Measurements from ENCODE around the gene FOXL2. TPM values are rescaled to one million over a fixed set of nuclear protein-coding genes. Genes with fewer than 3 reads are reported as not detected.
"Not testable (repeated sequence)": the region's sequence is repeated elsewhere in the genome, so short reads cannot be mapped to it uniquely, and the experiment has no call there.

Gene FOXL2
- polyA plus RNA-seq, 1 donor from 2014 or later, result not detected

DNA sequence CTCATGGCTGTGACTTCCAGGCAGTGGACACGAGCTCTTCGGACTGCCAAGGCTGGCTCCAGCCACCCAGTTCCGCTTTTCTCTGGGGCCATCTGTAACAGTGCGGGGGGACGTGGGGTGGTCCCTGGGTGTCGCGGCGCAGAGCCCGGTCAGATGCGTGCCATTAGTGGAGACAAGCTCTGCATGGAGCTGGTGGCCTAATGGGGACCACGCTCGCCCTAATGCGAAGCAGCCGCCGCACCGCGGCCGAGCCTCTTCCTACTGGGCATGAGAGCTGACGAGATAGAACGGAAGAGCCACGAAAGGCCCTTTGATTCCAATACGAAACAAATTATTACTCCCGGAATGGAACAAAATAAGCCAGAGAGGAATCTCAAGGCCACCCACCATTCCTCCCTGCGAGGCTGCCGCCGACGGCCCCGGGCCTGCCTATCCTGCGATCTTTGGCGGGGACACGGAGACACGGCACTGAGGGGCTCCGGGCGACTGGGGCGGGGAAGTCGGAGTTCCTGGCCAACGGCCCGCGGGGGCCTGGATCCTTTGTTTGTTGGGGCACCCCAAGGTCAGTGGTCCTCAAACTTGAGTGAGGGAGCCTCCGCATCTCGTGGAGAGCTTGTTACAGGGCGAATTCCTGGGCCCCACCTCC lies 18.1 kb downstream of the FOXL2 start:
- Mint-ChIP-seq H3K9me3 (no peaks in the 10 kb centered on the region), H3K4me3 (no peak overlapping the region), H3K36me3 (peaks cover 5% of the 10 kb centered on the region), H3K27me3 (peaks cover 5% of the 10 kb centered on the region), H3K27ac (no peak overlapping the region), H3K4me1 (no peaks in the 10 kb centered on the region)

DNA sequence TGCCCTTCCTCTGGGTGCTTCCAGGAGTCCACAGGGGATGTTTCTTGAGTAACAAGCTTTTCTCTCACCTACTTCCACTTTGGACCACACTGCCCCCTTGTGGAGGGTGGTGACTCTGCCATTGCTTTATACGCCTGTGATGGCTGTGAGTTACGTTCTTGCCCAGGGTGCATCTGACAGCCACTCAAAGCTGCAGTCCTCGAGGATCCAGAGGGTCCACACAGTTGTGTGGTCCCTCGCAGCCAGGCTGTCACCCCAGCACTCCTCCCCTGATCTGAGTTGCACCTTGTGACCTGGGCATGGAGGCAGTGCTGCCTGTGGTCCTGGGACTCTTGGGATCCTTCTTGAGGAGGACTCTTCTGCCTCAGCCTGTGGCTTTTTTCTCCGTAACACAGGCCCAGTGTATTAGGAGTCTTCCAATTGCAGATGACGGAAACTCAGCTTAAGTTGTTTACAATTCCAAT lies 23.4 kb downstream of the FOXL2 start:
- Mint-ChIP-seq H3K27me3 (peaks cover 8% of the 10 kb centered on the region), H3K27ac (no peak overlapping the region)

DNA sequence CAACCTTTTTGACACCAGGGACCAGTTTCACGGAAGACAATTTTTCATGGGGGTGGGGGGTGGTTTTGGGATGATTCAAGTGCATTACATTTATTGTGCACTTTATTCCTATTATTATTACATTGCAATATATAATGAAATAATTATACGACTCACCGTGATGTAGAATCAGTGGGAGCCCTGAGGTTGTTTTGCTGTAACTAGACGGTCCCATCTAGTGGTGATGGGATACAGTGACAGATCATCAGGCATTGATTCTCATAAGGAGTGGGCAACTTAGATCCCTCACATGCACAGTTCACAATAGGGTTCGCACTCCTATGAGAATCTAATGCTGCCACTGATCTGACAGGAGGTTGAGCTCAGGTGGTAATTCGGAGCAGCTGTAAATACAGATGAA lies 24.5 kb downstream of the FOXL2 start:
- H3K36me3 Mint-ChIP-seq, H3K27me3 Mint-ChIP-seq, H3K4me3 Mint-ChIP-seq, H3K4me1 Mint-ChIP-seq, H3K9me3 Mint-ChIP-seq, H3K27ac Mint-ChIP-seq: not testable (repeated sequence)

More for the DNA sequence above, 23.4 kb downstream of the FOXL2 start:
- Mint-ChIP-seq H3K4me1 (peaks cover 0 to 2% (median 0%) of the 10 kb centered on the region in 3 donors), H3K9me3 (no peaks in the 10 kb centered on the region), H3K36me3 (peaks cover 2% of the 10 kb centered on the region), H3K4me3 (no peak overlapping the region)

DNA sequence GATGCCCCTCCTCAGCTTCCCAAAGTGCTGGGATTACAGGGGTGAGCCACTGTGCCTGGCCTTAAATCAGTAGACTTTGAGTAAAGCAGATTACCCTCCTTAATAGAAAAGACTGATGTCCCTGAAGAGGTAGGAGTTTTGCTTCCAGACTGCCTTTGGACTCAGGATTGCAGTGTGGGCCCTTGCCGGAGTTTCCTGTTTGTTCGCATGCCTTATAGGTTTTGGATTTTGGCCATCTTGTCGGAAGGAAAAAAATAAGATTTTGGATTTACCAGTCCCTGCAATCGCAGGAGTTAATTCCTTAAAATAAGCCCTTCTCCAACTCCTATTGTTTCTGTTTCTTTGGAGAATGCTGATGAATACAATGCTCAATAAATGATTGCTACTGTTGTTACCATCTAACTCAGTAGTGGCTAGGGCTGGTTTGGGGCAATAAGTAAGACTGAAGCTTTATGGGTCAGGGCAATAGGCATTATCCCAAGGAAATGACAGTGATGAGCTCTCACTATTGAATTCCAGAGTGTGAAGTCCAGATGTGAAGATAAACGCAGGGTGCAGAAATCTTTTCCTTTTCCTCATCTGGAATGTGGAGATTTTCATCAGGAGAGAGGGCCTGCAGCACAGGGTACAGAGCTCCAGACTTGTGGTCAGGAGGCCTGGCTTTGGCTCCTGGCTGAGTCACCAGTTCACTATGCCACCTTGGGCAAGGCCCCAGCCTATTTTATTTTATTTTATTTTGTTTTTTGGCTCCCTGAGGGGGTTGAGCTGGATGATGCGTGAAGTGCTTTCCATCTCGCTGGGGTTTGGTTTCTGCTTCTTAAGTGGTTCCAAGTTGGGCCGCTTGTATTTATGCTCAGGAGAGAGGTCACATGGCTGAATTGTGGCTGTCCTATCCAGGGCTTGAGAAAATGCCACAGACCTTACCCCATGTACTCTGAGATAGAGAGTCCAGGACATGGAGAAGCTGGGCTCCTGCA lies 25.3 kb downstream of the FOXL2 start:
- no peak overlapping the region for H3K27ac Mint-ChIP-seq
- peaks cover 8% of the 10 kb centered on the region for H3K27me3 Mint-ChIP-seq
- peaks cover 2% of the 10 kb centered on the region for H3K36me3 Mint-ChIP-seq

DNA sequence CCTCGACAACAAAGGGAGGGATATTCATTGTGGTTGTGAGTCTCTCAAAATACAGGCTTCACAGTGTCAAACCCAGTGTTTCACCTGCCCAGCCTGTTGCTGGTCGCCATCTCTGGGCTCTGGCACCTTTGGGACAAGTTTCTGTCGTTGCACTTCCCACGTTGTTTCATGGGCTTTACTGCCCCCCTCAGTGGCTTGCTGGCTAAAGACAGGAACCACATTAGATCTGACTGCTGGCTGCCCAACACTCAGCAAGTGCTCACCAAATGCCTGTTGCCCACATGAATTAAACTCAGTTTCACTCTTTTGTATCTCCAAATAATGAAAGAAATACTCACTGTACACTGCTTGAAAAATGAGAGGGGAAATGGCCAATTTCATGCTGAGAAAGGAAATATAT lies 27.6 kb downstream of the FOXL2 start:
- Mint-ChIP-seq H3K27me3 (peaks cover 5% of the 10 kb centered on the region), H3K9me3 (no peaks in the 10 kb centered on the region), H3K4me3 (no peak overlapping the region), H3K27ac (no peak overlapping the region), H3K36me3 (no peaks in the 10 kb centered on the region), H3K4me1 (peaks cover 0 to 6% (median 3%) of the 10 kb centered on the region in 3 donors)

More for the DNA sequence above, 25.3 kb downstream of the FOXL2 start:
- Mint-ChIP-seq H3K9me3 (no peaks in the 10 kb centered on the region), H3K4me1 (peaks cover 0 to 3% (median 0%) of the 10 kb centered on the region in 3 donors), H3K4me3 (no peak overlapping the region)

DNA sequence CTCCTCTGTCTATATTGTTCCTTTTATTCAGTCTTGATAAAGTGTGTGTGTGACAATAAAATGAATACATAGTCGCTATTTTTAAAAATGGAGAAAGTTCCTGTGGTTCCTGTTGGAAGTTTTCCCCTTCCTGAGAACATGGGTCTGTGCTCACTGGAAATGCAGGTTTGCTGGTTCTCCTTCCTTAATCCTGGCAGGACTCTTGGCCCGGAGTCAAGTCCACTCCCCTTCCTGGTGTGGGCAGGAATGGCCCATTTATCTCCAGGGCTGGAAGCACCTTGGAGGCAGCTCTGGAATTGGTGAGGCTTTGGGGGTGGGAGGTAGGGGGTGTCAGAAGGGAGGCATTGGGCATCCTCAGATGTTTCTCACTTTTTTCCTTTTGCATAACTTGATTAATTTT lies 30.1 kb downstream of the FOXL2 start:
- no peaks in the 10 kb centered on the region for H3K9me3 Mint-ChIP-seq
- H3K27me3 Mint-ChIP-seq, result peaks cover 2% of the 10 kb centered on the region
- H3K36me3 Mint-ChIP-seq, result no peaks in the 10 kb centered on the region
- peak overlapping the region in 1 of 4 donors; percentile 28 for H3K4me3 Mint-ChIP-seq
- peak overlapping the region in 1 of 3 donors; percentile 18 for H3K27ac Mint-ChIP-seq
- H3K4me1 Mint-ChIP-seq, result peaks cover 0 to 6% (median 3%) of the 10 kb centered on the region in 3 donors

DNA sequence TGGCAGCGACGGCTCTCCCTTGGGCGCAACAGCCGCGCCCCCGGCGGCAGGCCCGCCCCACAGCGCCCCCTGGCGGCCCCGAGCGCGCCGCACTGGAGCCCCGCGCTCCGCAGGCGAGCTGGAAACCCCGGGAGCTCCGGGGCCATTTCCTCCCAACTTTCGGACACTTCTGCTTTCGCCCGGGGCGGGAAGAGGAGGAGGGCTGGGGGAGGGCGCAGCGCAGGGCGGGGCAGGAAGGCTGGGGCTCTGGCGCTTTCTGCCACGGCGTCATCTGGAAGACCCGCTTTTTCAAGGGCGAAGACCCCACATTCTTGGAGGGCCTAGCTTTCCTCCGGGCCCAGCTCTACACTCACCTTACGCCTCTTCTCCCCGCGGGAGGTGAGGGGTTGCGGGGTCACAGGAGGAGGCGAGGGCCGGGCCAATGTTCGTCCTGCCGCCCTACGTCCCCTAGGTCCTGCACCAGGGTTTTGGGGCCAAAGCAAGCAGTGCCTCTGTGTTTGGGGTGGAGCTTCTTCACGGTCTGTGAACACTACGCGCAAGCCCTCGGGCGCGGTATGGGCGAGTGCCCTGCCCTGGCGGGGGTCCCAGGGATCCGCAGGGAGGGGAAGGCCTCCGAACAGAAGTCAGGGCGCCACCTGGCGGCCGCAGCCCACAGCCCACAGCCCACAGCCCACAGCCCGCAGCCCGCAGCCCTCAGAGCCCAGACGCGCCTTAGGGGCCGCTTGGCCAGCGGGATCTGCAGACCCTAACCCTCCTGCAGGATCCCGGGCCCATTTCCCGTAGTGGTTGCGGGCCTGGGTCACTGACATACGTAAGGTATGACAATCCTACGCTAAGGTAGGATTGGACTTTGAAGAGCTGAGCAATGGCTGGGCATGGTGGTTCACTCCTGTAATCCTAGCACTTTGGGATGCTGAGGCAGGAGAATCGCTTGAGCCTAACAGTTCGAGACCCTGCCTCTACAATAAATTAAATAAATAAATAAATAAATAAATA lies 31.1 kb downstream of the FOXL2 start:
- Mint-ChIP-seq H3K4me3 (peak overlapping the region; percentile 77 to 97 (median 90)), H3K27ac (peak overlapping the region in 2 of 3 donors; percentile 77 to 90), H3K9me3 (no peaks in the 10 kb centered on the region), H3K36me3 (no peaks in the 10 kb centered on the region), H3K27me3 (peaks cover 2% of the 10 kb centered on the region), H3K4me1 (peaks cover 0 to 6% (median 3%) of the 10 kb centered on the region in 3 donors)

DNA sequence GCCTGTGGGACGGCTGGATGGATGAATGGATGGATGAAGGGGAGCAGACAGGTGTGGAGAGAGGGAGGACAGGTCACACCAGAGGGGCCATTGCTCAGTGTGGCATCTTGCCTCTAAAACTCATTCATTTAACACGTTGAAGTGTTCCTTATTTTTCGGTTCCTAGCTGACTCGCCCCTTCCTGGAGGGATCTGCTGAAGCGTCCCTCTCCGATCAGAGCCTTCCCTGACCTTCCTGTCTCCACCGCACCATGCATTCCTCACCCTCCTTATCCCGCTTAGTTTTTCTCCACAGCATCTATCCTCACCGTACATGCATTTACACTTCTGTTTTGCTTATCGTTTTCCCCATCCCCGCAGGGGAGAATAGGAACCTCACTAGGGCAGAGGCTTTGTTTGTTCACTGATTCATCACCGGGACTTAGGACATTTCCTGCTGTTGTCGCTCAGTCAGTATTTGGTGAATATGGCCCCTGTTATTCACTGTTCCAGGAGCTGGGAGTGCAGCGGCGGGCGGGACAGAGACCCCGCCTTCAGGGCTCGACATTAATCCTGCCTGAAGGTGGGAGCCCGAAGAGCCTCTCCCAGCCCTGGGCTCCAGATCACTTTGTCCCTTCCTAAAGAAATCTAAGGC lies 32.0 kb downstream of the FOXL2 start:
- Mint-ChIP-seq H3K4me1 (peaks cover 0 to 5% (median 3%) of the 10 kb centered on the region in 3 donors), H3K27me3 (peaks cover 2% of the 10 kb centered on the region), H3K27ac (peak overlapping the region in 1 of 3 donors; percentile 87), H3K4me3 (peak overlapping the region; percentile 19 to 94 (median 84)), H3K9me3 (no peaks in the 10 kb centered on the region), H3K36me3 (no peaks in the 10 kb centered on the region)

DNA sequence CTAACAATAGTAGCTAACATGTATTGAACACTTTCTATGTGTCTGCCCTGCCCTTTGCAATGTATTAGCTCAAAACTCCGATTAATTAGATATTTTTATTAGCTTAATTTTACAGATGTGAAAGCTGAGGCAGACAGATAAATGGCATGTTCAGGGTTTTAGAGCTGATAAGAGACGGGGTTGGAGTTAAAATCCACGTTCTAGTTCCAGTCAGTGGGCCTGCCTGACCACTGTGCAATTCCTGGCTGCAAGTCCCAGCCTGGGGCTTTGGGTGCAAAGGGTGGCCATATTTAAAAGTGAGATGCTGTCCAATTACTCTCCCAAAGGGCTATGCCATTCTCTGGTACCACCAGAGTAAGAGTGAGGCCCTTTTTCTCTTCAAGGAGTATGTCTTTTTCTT lies 33.2 kb downstream of the FOXL2 start:
- no peak overlapping the region for H3K4me3 Mint-ChIP-seq
- peaks cover 0 to 3% (median 3%) of the 10 kb centered on the region in 3 donors for H3K4me1 Mint-ChIP-seq
- no peaks in the 10 kb centered on the region for H3K27me3 Mint-ChIP-seq
- peaks cover 2% of the 10 kb centered on the region for H3K36me3 Mint-ChIP-seq
- no peak overlapping the region for H3K27ac Mint-ChIP-seq
- H3K9me3 Mint-ChIP-seq, result no peaks in the 10 kb centered on the region

DNA sequence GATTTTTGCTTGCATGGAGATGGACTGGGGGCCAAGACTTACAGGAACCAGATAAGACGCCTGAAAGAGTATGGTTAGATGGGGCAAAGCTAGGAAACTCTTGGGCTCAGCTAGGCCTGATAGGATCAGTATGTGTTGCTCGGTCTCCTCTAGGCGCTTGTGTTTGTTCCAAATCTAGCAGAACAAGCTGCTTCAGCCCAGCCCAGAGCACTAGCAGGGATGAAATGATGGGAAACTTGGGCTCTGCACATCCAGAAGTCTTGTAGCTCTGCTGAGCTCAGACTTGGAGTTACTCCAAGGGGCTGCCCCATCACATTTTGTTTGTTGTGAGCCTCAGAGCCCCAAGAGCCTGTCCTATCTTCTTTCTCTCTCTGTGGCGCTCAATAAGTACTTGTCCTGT lies 34.7 kb downstream of the FOXL2 start:
- H3K36me3 Mint-ChIP-seq, result peaks cover 2% of the 10 kb centered on the region

DNA sequence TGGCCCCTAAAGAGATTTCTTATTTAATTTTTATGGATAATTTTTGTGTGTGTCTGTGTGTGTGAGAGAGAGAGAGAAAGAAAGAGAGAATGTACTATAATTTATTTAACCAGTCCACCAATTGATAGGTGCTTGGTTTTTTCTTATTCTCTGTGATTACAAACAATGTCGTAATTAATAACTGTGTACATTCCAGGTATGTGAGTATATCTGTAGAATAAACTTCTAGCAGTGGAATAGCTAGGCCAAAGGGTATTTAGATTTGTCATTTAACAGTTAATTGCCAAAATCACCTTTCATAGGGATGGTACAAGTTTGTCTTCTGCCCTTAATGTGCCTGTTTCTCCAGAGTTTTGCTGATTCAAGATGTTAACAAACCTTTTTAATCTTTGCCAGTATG lies 35.3 kb downstream of the FOXL2 start:
- no peaks in the 10 kb centered on the region for H3K27me3 Mint-ChIP-seq
- H3K4me1 Mint-ChIP-seq, result peaks cover 0 to 3% (median 3%) of the 10 kb centered on the region in 3 donors
- no peak overlapping the region for H3K27ac Mint-ChIP-seq
- H3K36me3 Mint-ChIP-seq, result peaks cover 2% of the 10 kb centered on the region
- H3K4me3 Mint-ChIP-seq, result no peak overlapping the region
- H3K9me3 Mint-ChIP-seq, result no peaks in the 10 kb centered on the region

More for the DNA sequence above, 34.7 kb downstream of the FOXL2 start:
- H3K9me3 Mint-ChIP-seq, result no peaks in the 10 kb centered on the region
- no peaks in the 10 kb centered on the region for H3K27me3 Mint-ChIP-seq
- H3K4me1 Mint-ChIP-seq, result peaks cover 0 to 3% (median 3%) of the 10 kb centered on the region in 3 donors
- no peak overlapping the region for H3K4me3 Mint-ChIP-seq
- H3K27ac Mint-ChIP-seq, result no peak overlapping the region

DNA sequence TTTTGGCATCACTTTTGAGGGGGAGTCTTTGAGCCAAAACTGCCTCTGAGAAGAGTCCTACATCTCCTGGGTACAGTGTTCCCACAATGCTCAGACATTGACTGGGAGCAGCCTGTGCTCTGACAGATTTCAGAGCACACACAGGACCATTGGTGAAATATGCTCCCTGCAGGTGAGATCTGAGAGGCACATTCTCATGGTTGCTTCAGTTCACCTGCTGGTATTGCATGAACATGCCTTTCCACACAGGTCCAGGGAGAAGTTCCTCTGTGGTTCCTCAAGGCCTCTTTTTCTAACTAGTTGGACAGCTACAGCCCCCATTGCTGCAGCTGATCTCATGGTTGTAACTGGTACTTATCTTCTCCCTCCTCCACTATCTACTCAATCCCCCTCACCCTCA lies 37.0 kb downstream of the FOXL2 start:
- Mint-ChIP-seq H3K4me1 (peaks cover 0 to 1% (median under 1%) of the 10 kb centered on the region in 3 donors), H3K36me3 (peaks cover 2% of the 10 kb centered on the region), H3K4me3 (peak overlapping the region in 1 of 4 donors; percentile 43), H3K9me3 (no peaks in the 10 kb centered on the region), H3K27me3 (no peaks in the 10 kb centered on the region), H3K27ac (no peak overlapping the region)

DNA sequence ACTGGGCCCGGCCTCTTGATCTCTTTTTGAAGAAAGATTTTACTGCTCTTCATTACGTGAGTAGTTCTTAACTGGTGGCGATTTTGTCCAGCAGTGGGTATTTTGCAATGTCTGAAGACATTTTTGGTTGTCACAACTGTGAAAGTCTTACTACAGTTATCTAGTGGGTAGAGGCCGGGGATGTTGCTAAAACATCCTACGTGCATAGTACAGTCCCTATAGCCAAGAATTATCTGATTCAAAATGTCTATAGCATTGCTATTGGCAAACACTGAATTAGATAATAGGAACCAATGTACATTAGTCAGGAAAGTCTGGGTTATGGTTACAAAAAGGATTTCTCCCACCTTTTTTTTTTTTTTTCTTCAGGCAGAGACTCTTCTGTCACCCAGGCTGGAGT lies 38.1 kb downstream of the FOXL2 start:
- H3K9me3 Mint-ChIP-seq, result no peaks in the 10 kb centered on the region
- no peak overlapping the region for H3K4me3 Mint-ChIP-seq
- H3K27me3 Mint-ChIP-seq, result no peaks in the 10 kb centered on the region
- H3K27ac Mint-ChIP-seq, result no peak overlapping the region
- H3K4me1 Mint-ChIP-seq, result no peaks in the 10 kb centered on the region
- H3K36me3 Mint-ChIP-seq, result peaks cover 2% of the 10 kb centered on the region

DNA sequence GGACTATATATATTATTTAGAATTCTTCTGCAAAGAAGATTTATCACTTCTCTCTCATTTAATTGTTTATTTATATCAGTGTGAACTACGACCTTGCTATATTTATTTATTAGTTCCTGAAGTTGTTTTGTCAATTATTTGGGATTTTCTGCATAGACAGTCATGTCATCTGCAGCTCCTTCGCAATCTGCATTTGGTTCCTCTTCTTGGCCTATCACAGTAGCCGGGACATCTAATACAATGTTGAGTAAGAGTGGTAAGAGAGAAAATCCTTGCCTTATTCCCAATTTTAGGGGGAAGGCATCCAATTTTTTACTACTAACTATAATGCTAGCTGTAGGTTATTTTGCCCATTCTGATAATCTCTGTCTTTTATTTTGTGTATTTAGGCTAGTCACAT lies 39.4 kb downstream of the FOXL2 start:
- Mint-ChIP-seq H3K9me3 (no peaks in the 10 kb centered on the region), H3K4me3 (no peak overlapping the region), H3K4me1 (no peaks in the 10 kb centered on the region), H3K27ac (no peak overlapping the region), H3K27me3 (no peaks in the 10 kb centered on the region), H3K36me3 (peaks cover 2% of the 10 kb centered on the region)
